ENCODE measurements around the gene MLF2.

MLF2 gene

GRCh38 chr12:6778574-6779550, 25.9 kb upstream of the MLF2 start:
- in situ Hi-C loops (cut with MboI; ENCODE audit: low sequenced_read_pairs): no loop called here

GRCh38 chr12:6778217-6778573, 25.3 kb upstream of the MLF2 start:
- in situ Hi-C loops (cut with MboI; ENCODE audit: low sequenced_read_pairs): no loop called here

GRCh38 chr12:6777386-6777785, 24.4 kb upstream of the MLF2 start:
- in situ Hi-C loops (cut with MboI; ENCODE audit: low sequenced_read_pairs): no loop called here

- in situ Hi-C loops (cut with MboI; ENCODE audit: low sequenced_read_pairs): no loop called here
These were observed 22.5 kb upstream of the MLF2 start for GRCh38 chr12:6775185-6776174.

GRCh38 chr12:6774499-6775062, 21.6 kb upstream of the MLF2 start:
- in situ Hi-C loops (cut with MboI; ENCODE audit: low sequenced_read_pairs): no loop called here

GRCh38 chr12:6773590-6774351, 20.8 kb upstream of the MLF2 start:
- in situ Hi-C loops (cut with MboI; ENCODE audit: low sequenced_read_pairs): no loop called here

GRCh38 chr12:6772726-6773589, 20.0 kb upstream of the MLF2 start:
- in situ Hi-C loops (cut with MboI; ENCODE audit: low sequenced_read_pairs): no loop called here

GRCh38 chr12:6772331-6772695, 19.4 kb upstream of the MLF2 start, which contains the start of gene LAG3:
TSS of gene LAG3 (plus strand) at chr12:6772520. CDS start at chr12:6772853, 333 bp downstream.
- in situ Hi-C loops (cut with MboI; ENCODE audit: low sequenced_read_pairs): no loop called here

GRCh38 chr12:6771509-6772330, 18.8 kb upstream of the MLF2 start:
- in situ Hi-C loops (cut with MboI; ENCODE audit: low sequenced_read_pairs): no loop called here

- in situ Hi-C loops (cut with MboI; ENCODE audit: low sequenced_read_pairs): no loop called here
These were observed 18.2 kb upstream of the MLF2 start for GRCh38 chr12:6771091-6771495.

GRCh38 chr12:6770600-6770999, 17.7 kb upstream of the MLF2 start:
- in situ Hi-C loops (cut with MboI; ENCODE audit: low sequenced_read_pairs): no loop called here

- in situ Hi-C loops (cut with MboI; ENCODE audit: low sequenced_read_pairs): no loop called here
These were observed 17.2 kb upstream of the MLF2 start for GRCh38 chr12:6770094-6770493.

- in situ Hi-C loops (cut with MboI; ENCODE audit: low sequenced_read_pairs): no loop called here
These were observed 16.7 kb upstream of the MLF2 start for GRCh38 chr12:6769666-6770065.

- in situ Hi-C loops (cut with MboI; ENCODE audit: low sequenced_read_pairs): no loop called here
These were observed 16.0 kb upstream of the MLF2 start for GRCh38 chr12:6768990-6769389.

GRCh38 chr12:6768437-6768914, 15.5 kb upstream of the MLF2 start:
- in situ Hi-C loops (cut with MboI; ENCODE audit: low sequenced_read_pairs): no loop called here

- in situ Hi-C loops (cut with MboI; ENCODE audit: low sequenced_read_pairs): no loop called here
These were observed 14.7 kb upstream of the MLF2 start for GRCh38 chr12:6767353-6768319.

GRCh38 chr12:6766651-6767349, 13.9 kb upstream of the MLF2 start:
- in situ Hi-C loops (cut with MboI; ENCODE audit: low sequenced_read_pairs): no loop called here
